ENCODE results near the gene MAB21L4. TPM values are rescaled to one million over a fixed set of nuclear protein-coding genes. Genes with fewer than 3 reads are reported as not detected.
A peak's percentile ranks its signal among the peaks of the same experiment; 100 is the strongest.

MAB21L4 gene
- total and polyA plus RNA-seq, 12 donors = 0.10 to 0.32 TPM; not detected in 10

DNA sequence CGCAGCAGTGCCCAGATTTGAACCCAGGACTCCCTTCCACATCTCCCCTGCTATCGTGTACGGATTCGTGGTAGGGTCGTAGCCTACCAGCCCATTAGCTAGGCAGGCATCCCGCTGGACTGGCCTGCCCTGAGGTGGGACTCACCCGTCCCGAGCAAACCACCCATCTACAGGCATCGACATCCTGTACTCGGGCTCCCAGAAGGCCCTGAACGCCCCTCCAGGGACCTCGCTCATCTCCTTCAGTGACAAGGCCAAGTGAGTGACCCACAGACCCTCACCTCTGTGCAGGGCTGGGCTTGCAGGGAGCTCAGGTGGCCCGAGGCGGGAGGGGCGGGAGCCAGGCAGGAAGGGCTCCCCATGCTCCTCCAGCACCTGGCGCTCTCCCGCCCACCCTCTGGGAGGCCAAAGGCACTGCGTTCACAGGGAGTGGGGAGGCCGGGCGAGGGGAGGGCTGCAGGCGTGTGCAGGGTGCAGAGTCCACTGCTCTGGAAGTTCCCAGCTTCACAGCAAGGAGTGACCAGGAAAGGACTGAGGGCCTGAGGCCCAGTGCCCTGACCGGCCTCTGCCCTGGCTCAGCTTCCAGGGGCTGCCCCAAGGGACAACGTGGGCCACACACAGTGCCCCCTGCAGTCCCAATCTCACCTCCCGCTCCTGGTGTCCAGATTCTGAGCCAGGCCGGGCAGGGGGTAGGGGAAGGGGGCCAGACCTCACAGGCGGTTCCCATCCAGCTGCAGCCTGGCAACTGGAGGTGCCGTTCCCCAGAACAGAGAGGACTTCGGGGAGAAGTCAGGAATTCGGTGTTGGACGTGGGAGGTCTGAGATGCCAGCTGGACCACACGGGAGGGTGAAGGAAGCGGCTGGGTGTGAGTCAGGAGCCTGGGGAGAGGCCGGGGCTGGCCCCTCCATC, 21.9 kb downstream of the MAB21L4 start:
- Histone ChIP-seq H3K27ac (no peak overlapping the region), H3K27me3 (no peaks in the 10 kb centered on the region), H3K36me3 (replicated peaks in 1 of 2) (no peaks in the 10 kb centered on the region), H3K4me1 (replicated peaks in 1 of 2) (no peaks in the 10 kb centered on the region), H3K9me3 (replicated peaks in 1 of 3) (no peaks in the 10 kb centered on the region), H3K4me3 (no peak overlapping the region)
- DNase-seq = peak in 1 of 7 donors; percentile 3
- intact Hi-C loops (cut with DNase I) = no loop called here
- WGBS, 4 donors = 76 to 85% (median 82%) methylated on average over 23 to 33 of the region's 33 CpGs
- TF ChIP-seq, protein P1, sequence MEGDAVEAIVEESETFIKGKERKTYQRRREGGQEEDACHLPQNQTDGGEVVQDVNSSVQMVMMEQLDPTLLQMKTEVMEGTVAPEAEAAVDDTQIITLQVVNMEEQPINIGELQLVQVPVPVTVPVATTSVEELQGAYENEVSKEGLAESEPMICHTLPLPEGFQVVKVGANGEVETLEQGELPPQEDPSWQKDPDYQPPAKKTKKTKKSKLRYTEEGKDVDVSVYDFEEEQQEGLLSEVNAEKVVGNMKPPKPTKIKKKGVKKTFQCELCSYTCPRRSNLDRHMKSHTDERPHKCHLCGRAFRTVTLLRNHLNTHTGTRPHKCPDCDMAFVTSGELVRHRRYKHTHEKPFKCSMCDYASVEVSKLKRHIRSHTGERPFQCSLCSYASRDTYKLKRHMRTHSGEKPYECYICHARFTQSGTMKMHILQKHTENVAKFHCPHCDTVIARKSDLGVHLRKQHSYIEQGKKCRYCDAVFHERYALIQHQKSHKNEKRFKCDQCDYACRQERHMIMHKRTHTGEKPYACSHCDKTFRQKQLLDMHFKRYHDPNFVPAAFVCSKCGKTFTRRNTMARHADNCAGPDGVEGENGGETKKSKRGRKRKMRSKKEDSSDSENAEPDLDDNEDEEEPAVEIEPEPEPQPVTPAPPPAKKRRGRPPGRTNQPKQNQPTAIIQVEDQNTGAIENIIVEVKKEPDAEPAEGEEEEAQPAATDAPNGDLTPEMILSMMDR (IDR thresholded peaks at IDR 0.05) = no peak
- TF ChIP-seq POLR2A (IDR thresholded peaks at IDR 0.05) = no peak

DNA sequence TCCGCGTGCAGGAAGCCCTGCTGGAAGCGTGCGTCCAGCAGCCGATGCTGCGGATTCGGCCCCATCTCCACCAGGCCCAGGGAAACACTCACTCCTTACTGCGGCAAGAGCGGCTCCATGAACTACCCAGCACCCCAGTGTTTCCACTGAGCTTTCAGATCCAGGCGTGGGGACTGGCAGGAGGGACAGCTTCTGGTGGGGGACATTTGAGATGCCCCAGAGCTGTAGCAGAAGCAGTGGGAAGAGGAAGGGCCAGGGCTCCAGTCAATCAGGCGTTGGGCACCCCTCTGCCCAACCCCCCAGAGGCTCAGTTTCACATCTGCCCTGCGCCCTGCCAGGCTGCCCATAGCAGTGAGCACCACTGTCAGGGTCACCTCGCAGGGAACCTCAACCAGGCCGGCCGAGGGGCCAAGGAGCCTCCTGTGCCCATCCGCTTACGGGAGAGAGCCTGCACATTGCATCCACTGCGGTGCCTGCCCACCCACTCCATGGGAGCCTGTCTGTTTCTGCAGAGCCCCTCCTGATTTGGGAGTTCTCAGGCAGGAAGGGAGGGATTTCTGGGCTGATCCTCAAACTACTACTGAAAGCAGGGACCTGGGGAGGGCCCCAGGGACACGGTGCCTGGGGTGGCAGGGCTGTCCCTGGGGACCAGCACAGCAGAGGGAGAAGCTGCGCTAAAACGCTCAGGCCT, 22.7 kb downstream of the MAB21L4 start:
- DNase-seq = no peak
- Histone ChIP-seq H3K4me3 (no peak overlapping the region), H3K27ac (no peak overlapping the region), H3K9me3 (replicated peaks in 1 of 3) (no peaks in the 10 kb centered on the region), H3K36me3 (replicated peaks in 1 of 2) (no peaks in the 10 kb centered on the region), H3K27me3 (no peaks in the 10 kb centered on the region), H3K4me1 (replicated peaks in 1 of 2) (no peaks in the 10 kb centered on the region)
- TF ChIP-seq, protein P1 (IDR thresholded peaks at IDR 0.05) = no peak
- TF ChIP-seq POLR2A (IDR thresholded peaks at IDR 0.05) = no peak
- intact Hi-C loops (cut with DNase I) = no loop called here
- 79 to 96% (median 89%) methylated on average over 8 to 21 of the region's 21 CpGs for WGBS, 4 donors

DNA sequence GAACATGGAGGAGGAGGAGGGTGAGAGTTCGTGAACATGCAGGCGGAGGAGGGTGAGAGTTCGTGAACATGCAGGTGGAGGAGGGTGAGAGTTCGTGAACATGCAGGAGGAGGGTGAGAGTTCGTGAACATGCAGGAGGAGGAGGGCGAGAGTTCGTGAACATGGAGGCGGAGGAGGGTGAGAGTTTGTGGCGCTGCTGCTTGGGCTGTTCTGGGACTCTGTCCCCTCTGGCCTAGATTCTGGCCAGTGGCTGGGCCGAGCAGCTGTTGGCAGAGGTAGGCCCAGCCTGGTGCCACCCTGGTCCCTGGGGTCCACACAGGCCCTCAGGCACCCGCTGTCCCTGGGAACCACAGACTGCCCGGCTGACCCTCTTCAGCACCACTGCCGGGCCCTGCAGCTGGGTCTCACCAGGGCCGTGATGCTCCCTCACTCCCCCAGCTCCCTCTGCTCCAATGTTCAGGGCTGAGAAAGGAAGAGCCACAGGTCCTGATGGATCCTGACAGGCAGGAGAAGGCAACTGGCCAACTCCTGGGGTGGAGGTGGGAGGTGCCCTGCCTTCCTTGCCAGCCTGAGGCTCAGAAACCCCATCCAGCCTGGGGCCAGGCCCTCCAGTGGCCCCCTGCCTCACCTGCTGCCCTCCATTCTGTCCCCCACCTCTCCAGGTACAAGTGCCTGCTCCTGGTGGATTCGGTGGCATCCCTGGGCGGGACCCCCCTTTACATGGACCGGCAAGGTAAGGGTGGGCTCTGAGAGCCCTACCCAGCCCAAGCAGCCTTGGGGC, 23.4 kb downstream of the MAB21L4 start:
- 86 to 94% (median 90%) methylated on average over 11 to 17 of the region's 17 CpGs for WGBS, 4 donors
- DNase-seq = no peak
- intact Hi-C loops (cut with DNase I) = no loop called here
- H3K36me3 ChIP-seq (replicated peaks in 1 of 2) = no peaks in the 10 kb centered on the region
- no peaks in the 10 kb centered on the region for H3K9me3 ChIP-seq (replicated peaks in 1 of 3)
- TF ChIP-seq POLR2A (IDR thresholded peaks at IDR 0.05) = no peak
- TF ChIP-seq, protein P1 (IDR thresholded peaks at IDR 0.05) = no peak
- no peak overlapping the region for H3K27ac ChIP-seq
- H3K4me3 ChIP-seq = no peak overlapping the region
- no peaks in the 10 kb centered on the region for H3K4me1 ChIP-seq (replicated peaks in 1 of 2)
- H3K27me3 ChIP-seq = no peaks in the 10 kb centered on the region
